ENCODE results near the gene CSNK2A1.
A peak's percentile ranks its signal among the peaks of the same experiment; 100 is the strongest.

The CSNK2A1 gene

GRCh38 chr20:550611-551010 is 7.0 kb upstream of the CSNK2A1 start:
- Histone ChIP-seq H3K36me3 (ENCODE audit: insufficient read depth, low read length) (no peaks in the 10 kb centered on the region), H3K9ac (ENCODE audit: low read depth, low read length) (no peak overlapping the region), H3K9me3 (ENCODE audit: control insufficient read depth, insufficient read depth, low read length) (no peaks in the 10 kb centered on the region), H3K4me1 (ENCODE audit: insufficient read depth, low read length) (no peaks in the 10 kb centered on the region)

DNA sequence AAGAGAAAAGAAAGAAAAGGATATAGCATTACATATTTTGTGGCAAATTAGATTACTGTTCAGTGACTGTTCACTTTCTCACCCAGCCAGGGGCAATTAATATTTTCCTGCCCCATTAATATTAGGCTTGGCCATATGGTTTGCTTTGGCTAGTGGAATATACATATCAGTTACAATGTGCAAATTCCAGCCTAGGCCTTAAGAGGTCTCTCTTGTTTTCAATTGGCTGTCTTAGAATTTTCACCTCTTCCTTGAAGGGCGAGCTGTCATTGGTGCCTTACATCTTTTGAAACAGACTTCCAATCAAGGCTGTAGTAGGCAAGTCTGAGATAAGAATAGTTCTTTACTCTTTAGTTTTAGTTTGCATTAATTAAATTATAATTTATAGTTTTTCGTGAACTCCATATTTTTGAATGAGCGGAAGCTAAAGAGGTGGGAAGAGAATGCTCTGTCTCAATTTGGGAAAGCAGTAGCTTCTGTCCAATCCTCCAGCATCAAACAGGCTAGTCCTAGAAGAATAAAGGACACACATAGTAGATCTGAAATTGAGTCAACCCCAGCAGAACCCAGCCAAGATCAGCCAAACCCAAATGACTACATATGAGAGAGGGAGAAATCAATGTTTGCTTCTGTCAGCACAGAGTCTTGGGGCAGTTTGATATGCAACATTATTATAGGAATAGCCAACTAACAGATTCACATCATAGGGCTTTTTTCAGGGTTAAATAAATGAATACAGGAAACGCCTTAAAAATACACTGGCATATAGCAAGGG is 6.3 kb upstream of the CSNK2A1 start:
- Histone ChIP-seq H3K36me3 (ENCODE audit: insufficient read depth, low read length) (no peaks in the 10 kb centered on the region), H3K9ac (ENCODE audit: low read depth, low read length) (no peak overlapping the region), H3K4me1 (ENCODE audit: insufficient read depth, low read length) (no peaks in the 10 kb centered on the region), H3K9me3 (ENCODE audit: control insufficient read depth, insufficient read depth, low read length) (no peaks in the 10 kb centered on the region)

- no peaks in the 10 kb centered on the region for H3K4me1 ChIP-seq (ENCODE audit: insufficient read depth, low read length)
- no peaks in the 10 kb centered on the region for H3K9me3 ChIP-seq (ENCODE audit: control insufficient read depth, insufficient read depth, low read length)
- no peak overlapping the region for H3K9ac ChIP-seq (ENCODE audit: low read depth, low read length)
- H3K36me3 ChIP-seq (ENCODE audit: insufficient read depth, low read length), result no peaks in the 10 kb centered on the region
Measured at GRCh38 chr20:548906-549305, 5.3 kb upstream of the CSNK2A1 start.

DNA sequence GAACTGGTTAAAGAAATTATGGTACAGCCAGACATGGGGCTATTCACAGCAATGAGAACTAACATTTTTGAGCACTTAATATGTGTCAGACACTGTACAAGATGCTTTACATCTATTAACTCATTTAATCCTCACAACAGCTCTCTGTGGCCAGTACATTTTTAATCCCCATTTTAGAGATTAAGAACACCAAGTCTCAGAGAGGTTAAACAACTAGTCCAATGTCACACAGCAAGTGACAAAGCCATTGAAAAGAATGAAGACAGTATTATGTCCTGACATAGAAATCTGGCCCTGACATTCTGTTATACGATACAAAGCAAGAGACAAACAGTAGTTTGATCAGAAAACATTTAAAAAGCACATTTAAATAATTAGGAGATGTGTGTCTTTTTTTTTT is 3.8 kb upstream of the CSNK2A1 start:
- Histone ChIP-seq H3K36me3 (ENCODE audit: insufficient read depth, low read length) (no peaks in the 10 kb centered on the region), H3K9ac (ENCODE audit: low read depth, low read length) (no peak overlapping the region), H3K4me1 (ENCODE audit: insufficient read depth, low read length) (no peaks in the 10 kb centered on the region), H3K9me3 (ENCODE audit: control insufficient read depth, insufficient read depth, low read length) (no peaks in the 10 kb centered on the region)

- no peaks in the 10 kb centered on the region for H3K36me3 ChIP-seq (ENCODE audit: insufficient read depth, low read length)
- H3K4me1 ChIP-seq (ENCODE audit: insufficient read depth, low read length), result no peaks in the 10 kb centered on the region
- H3K9me3 ChIP-seq (ENCODE audit: control insufficient read depth, insufficient read depth, low read length), result no peaks in the 10 kb centered on the region
- H3K9ac ChIP-seq (ENCODE audit: low read depth, low read length), result no peak overlapping the region
Measured at GRCh38 chr20:546353-546752, 2.8 kb upstream of the CSNK2A1 start.

DNA sequence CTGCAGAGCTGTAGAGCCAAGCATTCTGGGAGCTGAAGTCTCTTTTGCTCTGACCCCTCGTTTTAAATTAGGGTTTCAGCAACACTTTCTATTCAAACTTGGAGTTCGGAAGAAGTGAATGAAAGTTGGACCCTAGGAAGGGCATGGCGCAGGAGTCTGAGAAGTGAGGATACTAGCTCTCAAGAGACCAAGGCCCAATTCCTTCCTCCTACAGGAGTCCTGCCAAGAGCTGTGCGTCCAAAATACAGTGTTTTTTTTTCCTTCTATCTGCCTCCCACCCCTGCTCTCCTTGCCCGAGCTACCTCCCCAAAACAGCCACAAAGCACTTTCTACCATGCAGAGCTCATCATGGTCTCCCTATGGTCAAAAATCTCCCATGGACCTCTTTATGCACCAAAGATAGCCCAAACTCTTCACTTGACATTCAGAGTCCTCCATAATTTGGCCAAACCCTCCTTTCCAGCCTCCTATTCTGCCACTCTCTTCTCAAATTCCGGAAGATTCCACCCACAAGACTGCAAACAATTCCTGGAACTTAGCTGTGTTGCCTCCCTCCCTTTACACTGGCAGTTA is 649 bp upstream of the CSNK2A1 start:
- H3K4me1 ChIP-seq (ENCODE audit: insufficient read depth, low read length), result peaks cover 5% of the 10 kb centered on the region; the same call in 1 of the 2 replicates
- H3K9ac ChIP-seq (ENCODE audit: low read depth, low read length), result peak overlapping the region; percentile 97; the same call in 1 of the 2 replicates
- no peaks in the 10 kb centered on the region for H3K9me3 ChIP-seq (ENCODE audit: control insufficient read depth, insufficient read depth, low read length)
- H3K36me3 ChIP-seq (ENCODE audit: insufficient read depth, low read length), result no peaks in the 10 kb centered on the region

DNA sequence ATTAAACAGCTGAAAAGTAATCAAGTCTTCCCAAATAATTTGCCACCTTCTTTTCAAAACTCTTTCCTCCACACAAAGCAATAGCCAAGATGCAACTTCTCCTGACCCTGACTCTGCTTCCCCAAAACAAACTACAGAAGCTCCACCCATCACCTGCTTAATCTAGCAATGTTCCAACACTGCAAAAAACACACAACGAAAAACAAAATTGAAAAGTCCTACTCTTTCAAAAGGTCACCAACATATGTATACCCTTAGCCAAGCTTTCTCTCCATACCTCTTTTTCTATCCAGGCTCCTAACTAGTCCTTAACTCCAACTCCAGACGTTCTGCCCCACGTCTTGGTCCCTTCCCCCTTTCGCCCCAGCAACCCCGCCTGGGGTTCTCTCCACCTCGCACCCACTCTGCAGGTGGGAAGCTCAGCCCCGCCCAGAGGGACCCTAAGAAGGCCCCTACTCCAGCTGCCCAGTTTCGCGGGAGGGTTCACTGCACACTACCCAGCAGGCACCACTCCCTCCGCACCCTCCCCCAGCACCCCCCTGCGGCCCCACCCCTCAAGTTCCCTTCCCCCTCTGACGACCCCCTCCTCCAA is 717 bp downstream of the CSNK2A1 start:
- H3K9me3 ChIP-seq (ENCODE audit: control insufficient read depth, insufficient read depth, low read length), result no peaks in the 10 kb centered on the region
- peak overlapping the region; percentile 97 for H3K9ac ChIP-seq (ENCODE audit: low read depth, low read length)
- H3K36me3 ChIP-seq (ENCODE audit: insufficient read depth, low read length), result no peaks in the 10 kb centered on the region
- H3K4me1 ChIP-seq (ENCODE audit: insufficient read depth, low read length), result peaks cover 5% of the 10 kb centered on the region; the same call in 1 of the 2 replicates

- Histone ChIP-seq H3K9ac (ENCODE audit: low read depth, low read length) (no peak overlapping the region), H3K4me1 (ENCODE audit: insufficient read depth, low read length) (peaks cover 17% of the 10 kb centered on the region), H3K36me3 (ENCODE audit: insufficient read depth, low read length) (no peaks in the 10 kb centered on the region), H3K9me3 (ENCODE audit: control insufficient read depth, insufficient read depth, low read length) (no peaks in the 10 kb centered on the region)
Measured at GRCh38 chr20:540391-541201, 3.0 kb downstream of the CSNK2A1 start.

- H3K9ac ChIP-seq (ENCODE audit: low read depth, low read length), result peak overlapping the region; percentile 9; the same call in 1 of the 2 replicates
- H3K36me3 ChIP-seq (ENCODE audit: insufficient read depth, low read length), result no peaks in the 10 kb centered on the region
- H3K9me3 ChIP-seq (ENCODE audit: control insufficient read depth, insufficient read depth, low read length), result no peaks in the 10 kb centered on the region
- H3K4me1 ChIP-seq (ENCODE audit: insufficient read depth, low read length), result peaks cover 17% of the 10 kb centered on the region
Measured at GRCh38 chr20:539848-540247, 3.7 kb downstream of the CSNK2A1 start.

GRCh38 chr20:539191-539590 is 4.4 kb downstream of the CSNK2A1 start:
- Histone ChIP-seq H3K9ac (ENCODE audit: low read depth, low read length) (no peak overlapping the region), H3K36me3 (ENCODE audit: insufficient read depth, low read length) (no peaks in the 10 kb centered on the region), H3K4me1 (ENCODE audit: insufficient read depth, low read length) (peaks cover 17% of the 10 kb centered on the region)

GRCh38 chr20:537983-538382 is 5.6 kb downstream of the CSNK2A1 start:
- H3K36me3 ChIP-seq (ENCODE audit: insufficient read depth, low read length), result no peaks in the 10 kb centered on the region
- H3K4me1 ChIP-seq (ENCODE audit: insufficient read depth, low read length), result peaks cover 20% of the 10 kb centered on the region
- no peaks in the 10 kb centered on the region for H3K9me3 ChIP-seq (ENCODE audit: control insufficient read depth, insufficient read depth, low read length)
- H3K9ac ChIP-seq (ENCODE audit: low read depth, low read length), result no peak overlapping the region

More at GRCh38 chr20:539191-539590, 4.4 kb downstream of the CSNK2A1 start:
- H3K9me3 ChIP-seq (ENCODE audit: control insufficient read depth, insufficient read depth, low read length), result no peaks in the 10 kb centered on the region

DNA sequence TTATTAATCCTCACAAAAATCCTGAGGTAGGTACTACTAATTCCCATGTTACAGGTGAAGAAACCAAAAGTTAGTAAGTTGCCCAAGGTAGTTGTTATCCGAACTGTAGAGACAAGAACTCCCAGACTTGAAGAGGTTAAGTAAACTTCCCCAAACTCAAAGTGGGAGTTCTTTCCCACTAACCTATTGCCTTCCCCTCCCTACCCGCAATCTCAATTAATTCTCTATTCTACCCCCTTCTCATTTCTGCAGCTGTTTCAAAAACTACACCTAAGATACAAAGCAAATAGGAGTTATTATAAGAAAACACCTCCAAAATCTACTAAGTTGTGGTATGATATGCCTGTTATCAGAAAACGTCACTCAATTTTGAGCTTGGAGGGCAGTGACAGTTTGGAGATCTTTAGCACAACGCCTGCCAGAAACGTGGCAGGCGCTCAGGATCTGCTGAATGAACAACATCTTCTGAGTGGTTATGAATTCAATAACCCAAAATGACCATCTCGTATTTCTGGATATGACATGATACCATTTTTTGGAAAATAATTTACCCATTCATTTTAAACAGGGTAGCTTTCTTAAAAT is 7.1 kb downstream of the CSNK2A1 start:
- Histone ChIP-seq H3K36me3 (ENCODE audit: insufficient read depth, low read length) (no peaks in the 10 kb centered on the region), H3K9ac (ENCODE audit: low read depth, low read length) (no peak overlapping the region), H3K4me1 (ENCODE audit: insufficient read depth, low read length) (peaks cover 20% of the 10 kb centered on the region), H3K9me3 (ENCODE audit: control insufficient read depth, insufficient read depth, low read length) (no peaks in the 10 kb centered on the region)

DNA sequence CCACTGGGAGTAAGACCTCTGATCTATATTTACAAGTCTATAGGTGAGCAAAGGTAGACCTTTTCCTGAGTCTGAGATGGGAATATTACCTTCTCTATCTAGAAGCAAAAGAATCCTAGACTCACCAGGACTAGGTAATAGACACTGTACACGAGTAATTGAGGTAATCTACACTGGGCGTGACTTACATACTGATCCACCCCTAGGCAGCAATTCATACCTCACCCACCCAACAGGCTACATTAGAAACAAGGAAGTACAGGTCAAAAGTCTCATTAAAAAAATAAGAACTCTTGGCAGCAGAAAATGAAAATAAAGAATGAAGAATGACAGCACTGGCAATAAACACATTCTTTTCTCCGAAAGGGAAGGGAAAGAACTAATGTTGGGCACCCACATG is 7.6 kb downstream of the CSNK2A1 start:
- H3K36me3 ChIP-seq (ENCODE audit: insufficient read depth, low read length), result no peaks in the 10 kb centered on the region
- no peak overlapping the region for H3K9ac ChIP-seq (ENCODE audit: low read depth, low read length)
- H3K4me1 ChIP-seq (ENCODE audit: insufficient read depth, low read length), result peaks cover 20% of the 10 kb centered on the region
- H3K9me3 ChIP-seq (ENCODE audit: control insufficient read depth, insufficient read depth, low read length), result no peaks in the 10 kb centered on the region

GRCh38 chr20:533526-533925 is 10.1 kb downstream of the CSNK2A1 start:
- Histone ChIP-seq H3K9ac (ENCODE audit: low read depth, low read length) (no peak overlapping the region), H3K4me1 (ENCODE audit: insufficient read depth, low read length) (peaks cover 16% of the 10 kb centered on the region), H3K36me3 (ENCODE audit: insufficient read depth, low read length) (0 out of 2 replicates have a peak, but pooled peaks cover 2% of the 10 kb centered on the region), H3K9me3 (ENCODE audit: control insufficient read depth, insufficient read depth, low read length) (no peaks in the 10 kb centered on the region)
